GM21786 (cell line): ENCODE data around the gene MISFA.
A peak's percentile ranks its signal among the peaks of the same experiment; 100 is the strongest.
"Not testable (repeated sequence)": the region's sequence is repeated elsewhere in the genome, so short reads cannot be mapped to it uniquely, and the experiment has no call there.

Source experiments
- ATAC-seq: cut with Tn5 transposase; IDR thresholded peaks from one replicate; pipeline ENCODE4 v1.9.1; 2021; ENCODE audit not compliant: unreplicated experiment

MISFA gene

GRCh38 chr11:18617688-18618341 lies 18.2 kb downstream of the MISFA start:
- ATAC-seq, result no peak

GRCh38 chr11:18618342-18619025 lies 18.9 kb downstream of the MISFA start:
- no peak for ATAC-seq

- no peak for ATAC-seq
Measured at GRCh38 chr11:18623707-18624106, 24.1 kb downstream of the MISFA start.

DNA sequence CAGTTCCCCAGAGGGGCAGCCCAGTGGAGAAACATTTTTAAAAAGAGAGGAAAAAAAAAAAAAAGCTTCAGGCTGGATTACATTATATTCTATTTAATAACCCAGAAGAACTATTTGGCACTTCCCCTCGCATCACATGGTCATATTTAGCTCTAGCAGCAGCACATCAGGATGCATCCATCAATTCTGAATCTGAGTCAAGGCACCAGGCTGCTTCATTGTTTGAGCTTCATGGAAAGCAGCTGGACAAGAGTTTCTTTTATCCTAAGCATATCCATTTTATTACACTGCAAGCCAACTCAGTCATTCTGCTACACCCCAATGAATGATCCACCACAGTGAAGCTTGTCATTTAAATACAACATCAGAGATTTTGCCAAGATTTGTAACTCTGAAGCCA lies 24.6 kb downstream of the MISFA start:
- ATAC-seq, result no peak

DNA sequence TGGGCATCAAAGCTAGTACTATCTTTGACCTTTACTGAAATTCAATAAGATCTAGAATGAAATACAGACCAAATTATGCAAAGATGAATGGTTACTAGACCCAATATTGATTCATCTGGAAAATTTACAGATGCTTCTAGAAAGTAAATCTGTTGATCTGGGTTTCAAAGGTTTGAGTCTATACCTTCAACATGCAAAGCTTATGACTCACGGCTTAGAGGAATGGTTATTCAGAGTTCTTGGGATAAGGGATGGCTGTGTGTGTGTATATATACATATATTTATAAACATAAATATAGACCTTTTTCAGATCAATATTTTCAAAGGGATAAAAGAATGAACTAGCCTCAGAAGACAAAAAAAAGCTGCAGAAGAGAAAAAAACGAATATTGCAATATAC lies 33.3 kb downstream of the MISFA start:
- no peak for ATAC-seq

DNA sequence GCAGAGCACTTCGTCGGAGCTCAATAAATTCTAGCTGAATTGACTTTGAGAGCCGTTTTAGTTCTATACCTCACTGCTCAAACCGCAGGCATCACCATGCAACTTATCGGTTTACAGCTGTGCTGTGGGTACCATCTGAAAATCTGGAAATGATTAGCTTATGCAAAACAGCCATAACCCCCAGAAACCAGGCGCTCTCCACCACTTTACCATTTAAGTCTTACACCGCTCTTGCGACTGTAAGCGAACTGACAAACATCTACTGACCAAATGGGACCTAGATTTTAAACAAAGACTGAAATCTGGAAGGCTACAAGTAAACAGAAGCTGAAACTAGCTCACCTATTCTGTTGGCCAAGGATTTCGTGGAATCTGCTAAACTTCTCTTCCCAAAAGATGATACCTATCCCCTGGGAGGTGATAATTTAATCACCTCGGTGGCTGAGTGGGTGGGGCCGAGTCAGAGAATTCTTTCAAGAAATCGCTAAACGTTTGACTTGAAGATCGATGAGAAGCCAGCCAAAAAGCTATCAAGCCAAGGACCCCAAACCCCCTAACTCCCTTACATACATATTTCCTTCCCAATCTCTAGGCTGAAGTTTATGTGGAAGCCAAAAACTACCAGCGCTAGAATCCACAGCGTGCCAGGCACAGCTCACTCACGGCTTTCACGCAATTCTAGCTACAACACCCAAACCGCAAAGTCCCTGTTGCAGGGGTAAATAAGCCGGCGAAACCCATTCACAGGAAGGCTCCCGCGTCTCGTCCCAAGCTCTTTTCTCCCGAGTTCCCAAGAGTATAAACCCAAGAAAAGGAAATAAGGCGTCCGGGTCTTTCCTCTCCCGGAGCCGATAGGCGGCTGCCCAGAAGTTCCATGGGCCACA lies 33.9 kb downstream of the MISFA start:
- ATAC-seq, result peak; percentile 61

GRCh38 chr11:18634140-18635032 lies 34.8 kb downstream of the MISFA start, which contains the start of gene SPTY2D1:
SPTY2D1 (minus strand) TSS chr11:18634342; CDS start chr11:18634257, 85 bp downstream.
- ATAC-seq, result peak; percentile 95

DNA sequence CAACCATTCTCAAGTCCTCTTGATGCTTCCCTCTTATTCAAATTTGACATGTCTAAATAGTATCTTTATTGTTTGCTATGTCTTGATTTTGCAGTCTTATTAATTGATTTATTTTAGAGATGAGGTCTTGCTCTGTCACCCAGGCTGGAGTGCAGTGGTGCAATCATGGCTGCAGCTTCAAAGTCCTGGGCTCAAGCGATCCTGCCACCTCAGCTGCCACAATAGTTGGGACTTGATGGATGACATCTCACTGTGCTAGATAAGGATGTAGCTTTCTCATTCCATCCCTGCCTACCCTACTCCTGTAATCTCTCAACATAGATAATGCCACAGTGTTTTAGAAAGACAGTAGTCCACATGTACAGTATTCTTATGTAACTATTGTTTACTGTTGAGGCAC lies 42.1 kb downstream of the MISFA start:
- ATAC-seq, result no peak

- ATAC-seq, result not testable (repeated sequence)
Measured at GRCh38 chr11:18643034-18643433, 43.4 kb downstream of the MISFA start.

- ATAC-seq, result no peak
Measured at GRCh38 chr11:18650353-18650752, 50.8 kb downstream of the MISFA start.

GRCh38 chr11:18650859-18651557 lies 51.4 kb downstream of the MISFA start:
- ATAC-seq, result no peak
